Left lung (tissue), 10 donors: ENCODE measurements around the gene CARD9. TPM values are rescaled to one million over a fixed set of nuclear protein-coding genes. Genes with fewer than 3 reads are reported as not detected.

ENCODE experiments used
- ATAC-seq: fragments of 200-7000 bp; cut with Tn5 transposase; one replicate; pipeline ENCODE4 v1.9.1; 2020; ENCODE audit warnings: moderate library complexity
- DNase-seq, 4 donors: peaks; one replicate each; pipeline ENCODE4 v3.0.0-alpha.2; 2013 to 2020
- H3K27ac ChIP-seq, 2 donors: fragments of 200-600 bp; sonication (generic) in 1 of 2; one replicate each; pipeline versions ENCODE4 v1.5.0 to v1.8.0; 2020 to 2021
- H3K27me3 ChIP-seq, 2 donors: fragments of 200-600 bp; sonication (generic) in 1 of 2; one replicate each; pipeline versions ENCODE4 v1.5.0 to v1.8.0; 2020 to 2021
- H3K36me3 ChIP-seq, 2 donors: fragments of 200-600 bp; sonication (generic) in 1 of 2; one replicate each; pipeline versions ENCODE4 v1.5.0 to v1.8.0; 2020 to 2021
- H3K4me1 ChIP-seq, 2 donors: fragments of 200-600 bp; one replicate each; pipeline ENCODE4 v1.8.0; 2021
- H3K4me3 ChIP-seq, 2 donors: fragments of 200-600 bp; sonication (generic) in 1 of 2; one replicate each; pipeline versions ENCODE4 v1.5.0 to v1.8.0; 2020 to 2021; ENCODE audit warnings: mild to moderate bottlenecking in 1 of 2
- H3K9me3 ChIP-seq, 2 donors: fragments of 200-600 bp; sonication (generic) in 1 of 2; one replicate each; pipeline versions ENCODE4 v1.5.0 to v1.8.0; 2020 to 2021
- intact Hi-C, 2 donors: fragments of 100-400 bp; cut with DNase I; formaldehyde crosslinking; loops; one replicate each; pipeline versions ENCODE4 v1.11.2 to v1.14.2; 2022
- polyA plus RNA-seq, 6 donors: library from polyadenylated mRNA; unstranded; fragments of 120-200 nt; gene quantifications; one replicate each; pipeline ENCODE4 v1.2.1, GENCODE V29; 2013; ENCODE audit not compliant: insufficient read length in 6 of 6
- total RNA-seq, 2 donors: library from RNA; stranded (reverse); fragmentation: NEBNext Ultra II Directional; extraction: Animal tissue kit (Norgen Biotek cat#: 25700); gene quantifications; one replicate each; pipeline ENCODE4 v1.2.1, GENCODE V29; 2021
- TF ChIP-seq, protein P1 (sequence below), 2 donors: fragments of 200-600 bp; sonication (generic) in 1 of 2; IDR thresholded peaks; one replicate each; pipeline versions ENCODE4 v1.5.0 to v1.8.0; 2021; ENCODE audit warnings: antibody characterized with exemption in 2 of 2
- donor health status: DM: no; HTN: yes; CAD: no.
- donor health status: DM: no; HTN: no; CAD: no.

The CARD9 gene
- total and polyA plus RNA-seq, 8 donors: 0.66 to 11.1 (median 1.4) TPM

DNA sequence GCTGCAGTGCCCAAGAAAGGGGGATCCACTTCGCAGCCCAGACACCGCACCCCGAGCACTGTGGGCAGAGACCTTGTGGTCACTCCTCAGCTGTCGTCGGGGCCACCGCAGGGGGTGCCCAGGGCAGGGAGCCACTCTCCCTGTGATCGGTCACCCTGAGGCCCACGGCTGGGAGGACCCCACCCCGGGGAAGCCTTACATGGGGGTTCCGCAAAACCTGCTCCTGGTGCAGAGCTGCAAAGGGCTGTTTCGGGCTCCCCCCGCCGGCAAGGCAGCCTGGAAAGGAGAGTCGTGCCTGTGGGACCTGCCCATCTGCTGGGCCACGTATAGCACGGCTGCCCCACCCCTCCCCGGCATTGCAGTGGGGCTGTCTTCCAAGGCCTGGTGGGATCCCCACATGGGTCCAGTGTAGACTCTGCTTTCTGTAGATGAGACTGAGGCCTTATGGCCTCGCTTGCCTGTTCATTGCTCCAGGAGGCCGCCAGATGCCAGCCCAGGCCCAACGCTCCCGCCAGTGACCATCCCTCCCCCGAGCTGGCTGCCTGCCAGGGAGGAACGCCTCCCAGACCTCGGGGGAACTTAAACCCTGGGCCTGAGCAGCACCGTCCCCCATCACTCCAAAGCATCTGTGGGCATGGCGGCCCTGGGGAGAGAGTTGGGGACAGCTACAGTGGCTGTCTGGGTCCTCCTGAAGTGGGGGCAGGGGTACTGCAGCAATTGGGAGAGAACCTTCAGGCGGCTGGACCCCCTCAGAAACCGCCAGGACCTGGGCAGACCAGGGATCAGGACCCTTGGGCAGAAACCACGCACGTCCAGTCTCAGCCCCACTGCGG is 8.3 kb downstream of the CARD9 start:
- Histone ChIP-seq H3K27me3 (peaks cover 0 to 6% of the 10 kb centered on the region in 2 donors), H3K4me3 (no peak overlapping the region), H3K36me3 (peaks cover 0 to 19% of the 10 kb centered on the region in 2 donors), H3K4me1 (peaks cover 11 to 45% of the 10 kb centered on the region in 2 donors), H3K27ac (peak overlapping the region in 1 of 2 donors; percentile 71), H3K9me3 (no peaks in the 10 kb centered on the region)
- TF ChIP-seq, protein P1, sequence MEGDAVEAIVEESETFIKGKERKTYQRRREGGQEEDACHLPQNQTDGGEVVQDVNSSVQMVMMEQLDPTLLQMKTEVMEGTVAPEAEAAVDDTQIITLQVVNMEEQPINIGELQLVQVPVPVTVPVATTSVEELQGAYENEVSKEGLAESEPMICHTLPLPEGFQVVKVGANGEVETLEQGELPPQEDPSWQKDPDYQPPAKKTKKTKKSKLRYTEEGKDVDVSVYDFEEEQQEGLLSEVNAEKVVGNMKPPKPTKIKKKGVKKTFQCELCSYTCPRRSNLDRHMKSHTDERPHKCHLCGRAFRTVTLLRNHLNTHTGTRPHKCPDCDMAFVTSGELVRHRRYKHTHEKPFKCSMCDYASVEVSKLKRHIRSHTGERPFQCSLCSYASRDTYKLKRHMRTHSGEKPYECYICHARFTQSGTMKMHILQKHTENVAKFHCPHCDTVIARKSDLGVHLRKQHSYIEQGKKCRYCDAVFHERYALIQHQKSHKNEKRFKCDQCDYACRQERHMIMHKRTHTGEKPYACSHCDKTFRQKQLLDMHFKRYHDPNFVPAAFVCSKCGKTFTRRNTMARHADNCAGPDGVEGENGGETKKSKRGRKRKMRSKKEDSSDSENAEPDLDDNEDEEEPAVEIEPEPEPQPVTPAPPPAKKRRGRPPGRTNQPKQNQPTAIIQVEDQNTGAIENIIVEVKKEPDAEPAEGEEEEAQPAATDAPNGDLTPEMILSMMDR (IDR thresholded peaks at IDR 0.05): no peak
- ATAC-seq: no peak
- no peak for DNase-seq
- intact Hi-C loops: no loop called here

DNA sequence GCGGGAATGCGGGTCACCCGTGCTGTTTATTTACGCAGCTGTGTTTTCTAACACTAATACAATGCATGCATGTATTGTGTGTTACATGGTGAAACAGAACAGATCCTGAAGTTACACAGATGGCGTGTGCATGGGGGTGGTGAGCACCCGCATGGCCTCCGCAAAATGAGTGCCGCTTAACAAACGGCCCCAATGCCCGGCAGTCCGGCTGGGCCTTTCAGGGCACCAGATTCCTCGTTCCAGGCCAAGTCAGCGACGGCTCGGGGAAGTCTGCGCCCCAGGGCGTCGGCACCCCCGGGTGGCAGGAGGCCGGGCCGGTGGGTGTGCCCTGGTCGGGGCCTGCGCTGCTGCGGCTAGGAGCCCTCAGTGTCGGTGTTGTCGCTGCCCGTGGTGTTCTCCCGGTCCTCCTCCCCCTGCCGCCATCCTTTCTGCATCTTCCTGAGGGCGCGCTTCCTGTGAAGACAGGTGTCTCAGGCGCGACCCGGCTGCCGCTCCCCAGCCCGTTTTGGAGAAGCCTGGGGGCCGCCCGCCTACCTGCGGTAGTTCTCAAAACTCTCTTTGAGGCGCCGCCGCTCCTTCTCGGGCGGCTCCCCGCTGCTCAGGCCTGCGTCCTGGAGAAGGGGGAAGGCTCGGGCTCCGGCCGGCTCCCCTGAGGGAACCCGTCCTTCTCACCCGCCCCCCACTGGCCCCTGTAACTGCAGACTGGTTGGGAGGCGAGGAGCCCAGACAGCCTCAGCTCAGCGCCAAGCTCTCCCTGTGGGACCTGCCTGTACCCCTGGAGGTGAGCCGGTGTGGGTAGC is 9.3 kb downstream of the CARD9 start:
- TF ChIP-seq, protein P1 (IDR thresholded peaks at IDR 0.05): peak in 1 of 2 donors; percentile 54
- Histone ChIP-seq H3K27me3 (peaks cover 0 to 6% of the 10 kb centered on the region in 2 donors), H3K4me3 (peak overlapping the region in 1 of 2 donors; percentile 72), H3K27ac (peak overlapping the region in 1 of 2 donors; percentile 95), H3K9me3 (no peaks in the 10 kb centered on the region), H3K4me1 (peaks cover 11 to 45% of the 10 kb centered on the region in 2 donors), H3K36me3 (peaks cover 0 to 14% of the 10 kb centered on the region in 2 donors)
- ATAC-seq (no peak), DNase-seq (no peak)
- intact Hi-C loops: no loop called here

- DNase-seq (peak; percentile 84 to 99 (median 96)), ATAC-seq (peak; percentile 95)
- H3K36me3 ChIP-seq: peaks cover 0 to 13% of the 10 kb centered on the region in 2 donors
- no peaks in the 10 kb centered on the region for H3K9me3 ChIP-seq
- peaks cover 0 to 6% of the 10 kb centered on the region in 2 donors for H3K27me3 ChIP-seq
- TF ChIP-seq, protein P1 (IDR thresholded peaks at IDR 0.05): peak; percentile 99
- intact Hi-C loops: no loop called here
- peak within 1 kb of the TSS; percentile 62 to 72 for H3K4me3 ChIP-seq
- peaks cover 11 to 45% of the 10 kb centered on the region in 2 donors for H3K4me1 ChIP-seq
- H3K27ac ChIP-seq: peak within 1 kb of the TSS; percentile 86 to 95
These were observed 10.1 kb downstream of the CARD9 start, which contains the start of gene DNLZ for GRCh38 chr9:136363106-136363948. TSS of gene DNLZ (minus strand) at chr9:136363744. CDS start at chr9:136363714, 30 bp downstream.

DNA sequence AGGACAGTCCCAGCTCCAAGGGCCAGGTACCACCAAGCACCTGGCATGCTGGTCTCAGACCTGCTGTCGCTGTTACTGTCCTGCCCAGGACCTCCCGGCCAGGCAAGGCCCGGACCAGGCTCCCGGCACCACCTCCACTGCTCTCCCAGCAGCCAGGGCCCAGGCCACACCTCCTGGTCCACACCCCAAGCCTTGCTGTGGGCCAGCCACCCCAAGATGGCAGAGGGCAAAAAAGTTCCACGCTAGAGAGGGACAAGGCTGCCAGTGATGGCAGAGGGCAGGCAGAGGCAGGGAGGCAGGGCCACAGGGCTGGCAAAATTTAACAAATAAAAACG is 11.1 kb downstream of the CARD9 start:
- no peak for ATAC-seq
- H3K27me3 ChIP-seq: peaks cover 0 to 6% of the 10 kb centered on the region in 2 donors
- TF ChIP-seq, protein P1 (IDR thresholded peaks at IDR 0.05): no peak
- intact Hi-C loops: no loop called here
- no peak overlapping the region for H3K4me3 ChIP-seq
- peak overlapping the region in 1 of 2 donors; percentile 95 for H3K27ac ChIP-seq
- H3K9me3 ChIP-seq: no peaks in the 10 kb centered on the region
- no peak for DNase-seq
- H3K4me1 ChIP-seq: peaks cover 11 to 45% of the 10 kb centered on the region in 2 donors
- peaks cover 0 to 15% of the 10 kb centered on the region in 2 donors for H3K36me3 ChIP-seq
